G401 (cell line): ENCODE data around the gene CPEB4. TPM values are rescaled to one million over a fixed set of nuclear protein-coding genes. Genes with fewer than 3 reads are reported as not detected.

Experiments used
- DNase-seq: peaks from one replicate; pipeline ENCODE4 v3.0.0-alpha.2; 2015; ENCODE audit warnings: low spot score
- in situ Hi-C: cut with HindIII; loops from 2 replicates; pipeline ENCODE4 v1.10.0; 2016; ENCODE audit warnings: low sequenced_read_pairs, mixed read lengths
- total RNA-seq: library from RNA; depleted of rRNA; stranded (reverse); fragments of >200 nt; shearing (Covaris generic); gene quantifications from 2 replicates; pipeline ENCODE4 v1.2.3, GENCODE V29; 2014

CPEB4 gene
- total RNA-seq, 1 experiment from 2014 or later = 6.6 TPM

DNA sequence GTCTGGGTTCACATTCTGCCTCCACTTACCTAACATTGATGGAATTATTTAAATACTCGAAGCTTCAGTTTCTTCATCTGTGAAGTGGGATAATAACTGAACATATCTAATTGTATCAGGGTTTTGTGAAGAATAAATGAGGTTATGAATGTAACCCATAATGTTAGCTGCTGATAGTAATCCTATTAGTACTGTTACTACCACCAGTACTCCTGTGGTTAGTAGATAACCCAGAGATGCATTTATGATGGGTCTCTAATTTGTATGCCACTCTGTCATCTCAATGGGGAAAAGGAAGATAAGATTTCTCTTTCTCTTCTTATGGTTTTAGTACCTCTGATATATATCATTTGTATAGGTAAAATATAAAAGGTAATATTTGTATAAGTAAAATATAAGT is 16.0 kb downstream of the CPEB4 start:
- no peak for DNase-seq
- in situ Hi-C loops = no loop called here

DNA sequence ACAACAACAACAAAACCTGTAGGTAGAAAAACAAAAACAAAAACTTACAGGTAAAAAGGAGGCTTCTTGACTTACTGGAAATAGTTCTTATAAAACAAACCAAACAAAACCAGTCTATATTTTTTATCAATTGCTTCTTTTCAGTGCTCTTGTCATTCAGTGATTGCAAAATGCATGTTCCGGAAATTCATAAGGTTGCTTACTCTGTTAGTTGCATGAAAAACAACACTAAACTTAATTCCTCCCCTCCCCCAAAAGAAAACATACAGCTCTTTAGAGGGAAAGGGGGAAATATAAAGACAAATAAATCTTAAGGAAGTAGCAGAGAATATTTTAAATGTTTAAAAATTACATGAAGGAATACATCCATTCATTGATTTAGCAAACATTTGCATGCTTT is 19.1 kb downstream of the CPEB4 start:
- in situ Hi-C loops = no loop called here

DNA sequence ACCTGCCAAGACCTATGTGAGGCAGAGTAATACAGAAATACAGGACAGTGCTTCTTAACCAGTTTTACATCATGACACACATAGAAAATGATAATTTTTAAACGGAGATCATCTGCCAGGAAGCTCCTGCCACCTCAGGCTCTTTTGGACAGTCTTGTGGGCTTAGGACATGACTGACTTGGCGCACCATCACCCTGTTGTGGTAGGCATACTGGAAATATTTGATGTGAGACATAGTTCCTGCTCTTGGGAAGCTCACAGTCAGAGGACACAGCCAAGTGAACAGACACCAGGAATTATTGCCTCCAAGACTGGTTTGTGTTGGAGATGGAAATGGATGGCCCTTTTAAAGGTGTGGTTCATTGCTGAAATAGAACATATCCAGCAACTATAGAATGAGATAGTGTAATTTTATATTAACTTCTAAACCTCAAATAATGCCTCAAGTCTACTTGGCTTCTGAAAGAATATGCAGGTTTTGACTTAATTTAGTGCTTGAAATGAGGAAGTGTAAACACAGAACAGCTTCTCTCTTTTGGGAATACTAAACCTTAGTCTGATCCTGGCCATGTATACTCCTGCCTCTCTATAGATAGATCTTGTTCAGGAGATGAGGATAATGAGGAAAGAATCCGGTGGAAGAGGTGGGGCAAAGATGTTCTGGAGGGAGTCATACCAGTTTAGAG is 19.7 kb downstream of the CPEB4 start:
- DNase-seq = peak; percentile 69
- in situ Hi-C loops = no loop called here

More for the DNA sequence above, 19.1 kb downstream of the CPEB4 start:
- DNase-seq = no peak

DNA sequence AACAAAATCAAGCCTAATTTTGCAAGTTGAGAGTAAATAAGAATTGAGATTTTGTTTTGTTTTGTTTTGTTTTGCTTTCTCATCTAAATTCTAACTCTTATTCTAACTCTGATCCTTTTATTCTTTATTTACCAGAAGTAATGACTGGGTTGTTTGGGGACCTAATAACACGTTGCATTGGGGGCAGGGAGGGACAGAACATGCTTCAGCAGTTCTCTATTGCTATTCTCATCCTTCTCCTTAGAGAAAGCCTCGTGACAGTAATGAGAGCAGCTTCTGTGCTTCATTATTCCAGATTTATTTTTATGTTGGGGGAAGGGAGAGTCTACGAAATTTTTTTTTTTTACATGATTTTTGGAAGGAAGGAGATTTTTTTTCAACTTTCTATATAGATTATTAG is 21.1 kb downstream of the CPEB4 start:
- DNase-seq = peak; percentile 71
- in situ Hi-C loops = no loop called here

DNA sequence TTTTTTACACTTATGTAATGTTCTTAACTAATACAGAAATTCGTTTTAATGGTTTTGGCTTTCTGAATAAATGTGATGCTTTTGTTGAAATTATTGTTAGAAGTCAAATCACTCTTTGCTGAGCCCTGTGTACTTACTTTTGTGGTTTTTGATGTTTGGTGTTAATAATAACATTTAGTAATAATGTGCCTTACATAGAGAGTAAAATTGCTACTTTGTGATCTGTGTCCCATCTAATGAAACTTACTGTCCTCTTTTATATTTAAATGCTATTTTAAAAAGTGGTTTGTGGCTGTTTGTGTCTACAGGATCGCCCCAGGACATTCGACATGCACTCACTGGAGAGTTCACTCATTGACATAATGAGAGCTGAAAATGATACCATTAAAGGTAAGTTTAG is 22.1 kb downstream of the CPEB4 start:
- DNase-seq = no peak
- in situ Hi-C loops = no loop called here

DNA sequence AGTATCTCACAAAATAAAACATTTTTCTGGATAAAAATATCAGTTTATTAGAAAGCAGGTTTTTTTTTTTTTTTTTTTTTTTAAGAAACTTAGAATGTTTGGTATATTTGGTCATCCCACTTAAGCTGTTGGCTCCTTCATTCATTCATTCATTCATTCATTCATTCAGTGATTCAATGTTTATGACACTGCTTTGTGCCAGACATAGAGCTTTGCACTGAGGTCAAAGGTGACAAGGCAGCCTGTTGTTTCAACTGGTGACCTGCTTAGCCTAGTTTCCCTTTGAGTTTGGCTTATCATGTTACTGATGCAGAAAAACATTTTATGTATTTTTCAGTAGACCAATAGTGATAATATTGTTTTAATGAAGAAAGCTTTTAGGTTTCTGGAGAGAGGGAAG is 23.5 kb downstream of the CPEB4 start:
- no peak for DNase-seq
- in situ Hi-C loops = no loop called here

DNA sequence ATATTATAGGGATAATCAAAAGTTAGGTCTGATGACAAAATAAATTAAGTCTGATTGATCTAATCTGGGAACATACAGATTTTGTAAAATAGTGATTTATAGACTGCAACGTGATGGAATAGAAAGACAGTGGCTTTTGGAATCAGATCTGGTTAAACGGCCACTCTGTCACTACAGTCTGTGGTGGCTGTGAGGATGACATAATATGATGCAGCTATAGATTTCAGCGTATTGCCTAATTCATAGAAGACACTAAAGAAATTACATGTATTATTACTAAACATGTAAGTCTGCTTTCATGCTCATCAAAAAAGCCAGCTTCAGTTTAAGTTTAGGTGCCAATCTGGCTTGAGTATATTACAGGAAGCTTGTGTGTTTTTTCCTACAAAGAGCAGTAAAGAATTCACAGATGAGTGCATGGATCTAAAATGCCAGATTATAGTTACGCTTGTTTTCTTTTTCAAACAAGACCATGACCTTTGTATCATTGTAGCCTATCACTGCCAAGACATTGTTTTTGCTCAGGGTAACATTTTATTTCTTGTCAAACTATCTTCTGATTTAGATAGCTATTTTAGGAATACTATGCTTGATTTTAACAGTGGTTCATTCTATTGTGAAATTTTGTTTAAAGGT is 25.7 kb downstream of the CPEB4 start:
- in situ Hi-C loops = no loop called here
- no peak for DNase-seq

DNA sequence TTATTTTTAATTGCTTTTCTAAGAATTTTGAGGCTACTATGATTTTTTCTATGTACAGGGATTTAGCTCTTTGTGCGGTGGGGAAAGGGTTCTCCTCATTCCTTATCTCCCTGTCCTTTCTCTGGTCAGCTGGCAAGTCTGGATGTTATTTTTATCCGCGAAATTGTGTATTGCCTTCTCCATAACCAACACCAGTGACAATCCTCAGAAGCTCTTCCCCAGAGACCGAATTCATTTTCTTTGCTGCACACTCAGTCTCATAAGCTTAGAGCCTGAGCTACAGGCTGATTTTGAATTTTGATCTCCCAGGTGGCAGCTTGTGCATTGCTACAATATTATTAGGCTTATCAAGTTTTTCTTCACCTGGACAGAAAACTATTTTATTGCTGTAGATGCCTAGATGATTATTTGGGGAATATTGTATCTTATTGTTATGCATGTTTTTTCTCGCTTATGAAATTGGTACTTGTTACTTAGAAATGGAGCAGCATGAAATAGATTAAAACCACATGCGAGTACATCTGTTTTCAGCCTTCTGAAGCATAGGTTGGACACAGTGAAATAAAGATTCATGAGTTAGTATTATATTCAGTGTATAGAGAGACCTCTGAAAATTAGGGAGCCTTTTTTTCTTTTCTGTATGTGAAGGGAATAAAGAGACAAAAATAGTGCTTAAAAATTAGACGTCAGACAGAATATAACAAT is 27.3 kb downstream of the CPEB4 start:
- peak; percentile 64 for DNase-seq
- in situ Hi-C loops = no loop called here

DNA sequence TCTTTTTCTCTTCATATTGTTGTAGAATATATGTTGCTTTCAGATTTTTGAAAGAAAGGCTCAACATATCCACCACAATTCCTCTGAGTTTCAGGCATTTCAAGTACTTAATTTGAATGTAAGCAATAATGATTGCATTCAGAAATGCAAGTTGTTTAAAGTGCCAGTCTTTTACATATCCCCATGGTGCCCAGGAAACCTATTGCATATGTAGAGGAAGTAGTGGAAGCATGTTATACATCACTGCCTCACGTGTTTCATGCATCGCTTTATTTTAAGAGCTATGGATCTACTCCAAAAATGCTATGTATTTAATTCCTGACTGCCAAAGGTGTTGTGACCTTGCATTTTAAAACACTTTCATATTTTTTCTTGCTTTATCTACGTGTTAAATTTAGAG is 28.1 kb downstream of the CPEB4 start:
- in situ Hi-C loops = no loop called here
- no peak for DNase-seq

DNA sequence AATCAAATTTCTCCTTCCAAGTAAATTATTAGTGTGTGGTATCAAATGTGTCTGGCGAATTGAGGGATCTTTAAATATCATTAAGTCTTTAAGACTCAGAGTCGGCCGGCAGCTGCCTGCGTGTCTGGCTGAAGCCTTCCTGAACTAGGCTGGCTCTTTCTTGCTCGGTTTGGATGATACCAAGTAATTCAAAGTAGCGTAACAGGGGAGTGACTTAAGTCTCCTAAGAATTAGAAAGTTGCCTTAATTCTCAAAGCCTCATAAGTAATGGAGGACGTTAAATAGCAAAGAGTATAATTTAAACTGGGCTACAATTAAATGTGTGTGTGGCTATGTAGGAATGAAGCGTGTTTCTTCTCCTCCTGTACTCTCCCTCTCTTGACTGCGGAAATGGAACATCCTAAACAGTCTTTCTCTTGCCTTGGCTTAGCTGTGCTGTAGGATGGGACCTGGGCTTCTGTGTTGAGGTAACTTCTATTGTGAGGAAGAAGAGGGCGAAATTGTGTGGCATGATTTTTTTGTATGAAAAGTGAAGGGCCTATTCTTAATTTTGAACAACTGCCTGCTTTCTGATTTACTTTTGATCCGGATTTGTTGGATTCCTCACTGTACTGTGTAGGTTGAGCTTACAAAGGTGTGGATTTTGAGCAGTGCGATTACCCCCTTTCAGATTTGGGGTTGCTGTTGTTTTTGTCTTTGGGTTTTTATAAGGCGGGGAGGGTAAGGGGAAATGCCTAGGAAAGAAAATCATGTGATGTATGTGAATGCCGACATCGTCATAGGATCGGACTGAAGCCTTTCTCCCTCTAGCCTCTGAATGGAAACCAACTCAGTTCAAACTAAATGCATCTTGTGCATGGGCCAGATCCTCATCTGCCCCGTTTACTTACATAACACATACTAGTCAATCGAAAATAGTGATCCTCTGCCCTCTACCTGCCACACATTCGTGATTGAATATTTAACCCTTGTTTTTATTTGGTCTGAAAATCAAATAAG is 29.9 kb downstream of the CPEB4 start:
- in situ Hi-C loops = no loop called here
- peak; percentile 90 for DNase-seq

DNA sequence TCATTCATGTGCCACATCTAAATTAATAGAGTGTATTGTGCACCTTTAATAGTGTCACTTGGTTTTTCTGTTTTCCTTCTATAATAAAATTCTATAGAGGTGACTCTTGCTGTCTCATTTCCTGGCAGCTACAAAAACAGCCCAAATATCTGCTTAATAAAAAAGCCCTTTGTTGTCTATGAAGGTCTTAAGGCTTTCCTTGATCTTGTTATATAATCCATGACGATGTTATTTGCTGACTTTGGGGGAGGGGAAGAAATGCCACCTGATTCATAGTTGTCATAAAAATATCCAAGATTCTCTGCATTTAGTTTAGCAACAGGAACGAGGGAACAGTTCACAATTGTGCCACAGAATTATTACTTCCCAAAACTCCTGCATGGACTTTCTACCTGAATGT is 31.3 kb downstream of the CPEB4 start:
- in situ Hi-C loops = no loop called here
- DNase-seq = peak; percentile 68

DNA sequence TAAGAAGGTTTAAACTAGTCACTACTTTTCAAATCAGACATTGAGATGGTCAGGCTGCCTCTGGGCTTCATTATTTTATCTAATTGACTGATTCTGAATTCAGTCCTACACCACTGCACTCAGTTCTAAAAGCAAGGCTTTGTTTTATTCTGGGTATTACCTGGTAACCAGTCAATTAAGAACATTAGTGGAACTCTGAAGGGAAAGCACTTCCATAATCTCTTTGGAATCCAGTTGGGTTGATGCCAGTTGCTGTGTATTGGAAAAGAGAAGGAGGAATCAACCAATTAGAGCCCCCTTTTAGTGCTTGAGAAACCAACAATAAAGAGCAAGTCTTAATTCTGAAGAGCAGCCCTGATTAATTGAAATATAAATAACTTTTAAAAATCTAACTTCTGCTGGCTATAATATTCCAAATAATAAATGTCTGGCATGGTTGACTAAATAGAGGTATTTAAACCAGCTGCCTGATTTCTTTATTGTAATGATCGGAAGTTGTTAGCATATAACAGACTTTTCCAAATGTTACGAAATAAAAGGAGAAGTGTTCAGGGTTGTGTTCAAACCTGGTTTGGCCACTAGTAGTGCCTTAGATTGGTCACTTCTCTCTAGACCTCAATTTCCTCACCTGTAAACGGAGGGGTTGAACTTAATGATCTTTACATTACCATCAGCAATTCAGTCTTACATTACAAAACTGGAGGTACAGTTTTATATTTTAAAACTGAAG is 32.0 kb downstream of the CPEB4 start:
- in situ Hi-C loops = no loop called here
- DNase-seq = no peak

DNA sequence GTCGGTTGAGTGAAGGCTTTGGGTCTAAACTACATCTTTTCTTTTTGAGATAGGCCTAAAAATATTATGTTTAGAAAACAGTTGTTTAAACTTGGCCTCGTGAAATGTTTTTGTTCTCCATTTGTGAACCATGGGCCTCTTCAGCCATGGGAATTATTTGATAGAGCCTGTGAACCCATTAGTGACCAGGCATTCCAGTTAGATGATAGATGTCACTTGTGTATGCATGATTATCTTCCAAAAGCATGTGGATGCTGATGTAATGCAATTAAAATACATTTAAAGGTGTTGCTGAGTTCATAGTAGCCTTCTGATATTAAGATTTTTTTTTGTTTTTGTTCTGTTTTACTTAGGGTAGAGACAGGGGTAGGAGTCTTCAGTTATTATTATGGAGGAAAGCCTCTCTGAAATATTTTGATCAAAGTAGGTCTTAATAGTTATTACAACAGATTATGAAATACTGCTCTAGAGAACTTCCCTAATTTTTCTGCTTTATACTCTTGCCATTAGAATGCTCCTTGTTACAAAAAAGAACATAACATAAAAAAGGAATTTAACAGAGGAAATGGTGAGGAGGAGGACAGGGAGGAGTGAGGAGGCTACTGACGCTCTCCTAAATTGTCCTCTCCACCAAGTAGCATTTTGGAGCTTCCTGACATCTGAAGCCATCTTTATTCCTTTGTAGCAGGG is 32.9 kb downstream of the CPEB4 start:
- DNase-seq = no peak
- in situ Hi-C loops = no loop called here

DNA sequence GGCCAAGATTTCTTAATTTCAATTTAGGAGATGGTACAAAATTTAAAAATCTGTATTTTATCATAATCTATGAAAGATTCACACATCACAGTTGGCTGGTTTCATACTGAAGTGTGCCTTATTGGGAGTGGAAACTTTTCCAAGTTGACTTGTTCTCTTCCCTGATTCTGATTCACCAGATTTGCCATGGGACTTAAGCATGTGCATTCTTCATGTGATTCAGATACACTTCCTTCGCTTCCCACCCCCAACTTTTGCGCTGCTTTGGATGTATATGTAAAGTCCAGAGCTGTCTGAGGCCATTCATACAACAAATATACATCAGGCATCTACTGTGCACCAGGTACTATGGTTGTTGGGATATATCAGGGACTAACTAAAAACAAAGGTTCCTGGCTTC is 34.4 kb downstream of the CPEB4 start:
- DNase-seq = no peak
- in situ Hi-C loops = no loop called here

DNA sequence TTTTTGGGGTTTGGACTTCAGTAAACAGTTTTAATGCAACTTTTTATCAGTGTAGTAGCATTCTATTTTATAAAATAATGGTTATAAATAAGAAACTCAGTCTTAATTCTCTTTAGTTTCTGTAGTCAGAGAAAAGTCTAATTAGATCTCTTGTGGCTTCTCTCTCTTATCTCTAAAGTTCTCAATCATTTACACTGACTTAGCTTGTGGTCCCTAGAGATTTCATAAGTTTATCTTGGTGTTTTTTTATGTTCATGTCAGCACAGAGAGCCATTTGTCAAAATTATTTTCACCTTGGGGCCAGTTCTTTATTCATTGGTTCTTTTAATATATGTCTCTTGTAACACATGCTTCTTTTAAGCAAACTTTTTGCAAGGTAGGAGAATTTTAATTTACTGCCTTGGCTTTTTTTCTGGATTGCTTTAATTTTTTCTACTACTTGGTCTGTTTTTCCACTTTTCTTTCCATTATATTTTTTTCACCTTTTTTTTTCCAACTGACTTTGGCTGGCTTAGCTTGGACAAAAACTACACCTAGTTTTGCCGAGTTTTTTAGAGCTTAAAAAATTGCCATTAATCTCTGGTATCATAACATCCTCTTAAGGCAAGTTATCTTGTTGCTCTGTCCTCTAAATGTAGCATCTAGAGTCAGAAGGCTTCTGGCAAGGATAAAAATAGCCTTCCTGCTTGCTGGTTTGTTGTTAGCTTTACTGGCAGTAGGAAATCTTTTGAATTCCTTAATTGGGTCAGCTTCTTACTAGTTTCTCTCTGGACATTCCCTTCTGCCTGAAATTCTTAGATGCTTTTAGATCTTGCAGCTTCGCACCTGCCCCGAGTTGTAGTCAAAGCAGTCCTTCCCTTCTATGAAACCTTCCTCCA is 35.3 kb downstream of the CPEB4 start:
- in situ Hi-C loops = no loop called here
- peak; percentile 57 for DNase-seq

DNA sequence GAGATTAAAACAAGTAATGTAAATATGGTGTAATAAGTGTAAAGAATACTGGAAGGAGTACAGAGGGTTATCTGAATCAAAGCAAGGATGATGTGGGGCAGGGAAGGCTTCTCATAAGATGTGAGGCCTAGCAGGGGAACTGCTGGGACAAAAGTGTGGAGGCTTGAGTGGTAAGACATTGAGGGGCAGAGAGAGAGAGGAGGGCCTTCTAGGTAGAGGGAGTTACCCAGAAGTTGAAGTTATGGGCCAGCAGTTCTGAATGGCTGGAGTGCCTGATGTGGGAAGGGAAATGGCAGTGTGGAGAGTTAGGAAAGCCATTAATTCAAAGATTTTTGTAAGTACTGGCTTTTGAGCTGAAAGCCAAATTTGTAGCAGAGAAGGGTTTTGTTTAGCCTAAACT is 36.8 kb downstream of the CPEB4 start:
- in situ Hi-C loops = no loop called here
- DNase-seq = no peak

DNA sequence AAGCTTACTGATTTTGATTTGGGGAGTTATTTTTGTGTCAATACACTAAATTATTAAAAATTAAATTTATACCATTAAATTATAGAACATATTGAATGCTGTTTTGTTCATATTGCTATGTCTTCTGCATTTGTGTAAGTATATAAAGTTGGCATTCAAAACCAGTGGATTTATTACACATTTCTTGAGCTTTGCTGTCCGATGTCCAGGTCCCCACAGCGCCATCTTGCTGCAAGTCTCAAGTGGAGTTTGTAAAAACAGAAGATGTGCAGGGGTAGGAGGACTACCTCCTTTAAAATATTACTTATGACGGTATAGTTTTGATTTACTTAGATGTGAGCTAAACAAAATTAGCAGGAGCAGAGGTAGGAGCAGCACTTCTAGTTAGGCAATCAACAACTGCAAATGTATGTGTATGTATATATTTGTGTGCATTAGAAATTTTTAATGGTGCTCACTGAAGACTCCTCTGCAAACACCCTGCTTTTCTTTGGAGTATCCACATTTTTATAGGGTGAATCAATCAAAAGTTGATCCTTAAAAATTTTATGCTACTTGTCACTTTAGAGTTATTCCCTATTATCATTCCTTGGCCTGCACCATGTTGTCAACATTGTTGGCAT is 37.4 kb downstream of the CPEB4 start:
- in situ Hi-C loops = no loop called here
- peak; percentile 60 for DNase-seq
